MM.1S (cell line): ENCODE measurements around the gene COMMD4.

Experiments
- EZH2 ChIP-seq: fragments of 300-600 bp; sonication (generic); optimal IDR thresholded peaks from 2 replicates; pipeline ENCODE3; 2017; ENCODE audit warnings: low read depth, mild to moderate bottlenecking, antibody characterized with exemption, low read length, mixed read lengths
- EZH2phosphoT487 ChIP-seq: fragments of 300-600 bp; sonication (generic); IDR thresholded peaks from 2 replicates; pipeline ENCODE4 v1.6.1; 2018; ENCODE audit warnings: antibody characterized with exemption, low read length

- no peak for TF ChIP-seq EZH2phosphoT487
- no peak for TF ChIP-seq EZH2
These were observed at the start of gene COMMD4 for GRCh38 chr15:75335705-75336355.
